Measurements from ENCODE around the gene ARHGAP15.

- no peak for TF ChIP-seq EZH2phosphoT487 (IDR thresholded peaks at IDR 0.05; ENCODE audit: borderline replicate concordance, low read length)
- no peak for TF ChIP-seq CTCF (IDR thresholded peaks at IDR 0.05; ENCODE audit: low read depth, low read length, poor library complexity, severe bottlenecking)
Measured at GRCh38 chr2:143652692-143653091, 523.5 kb downstream of the ARHGAP15 start.
